ENCODE results near the gene KCNK5.

Gene KCNK5

DNA sequence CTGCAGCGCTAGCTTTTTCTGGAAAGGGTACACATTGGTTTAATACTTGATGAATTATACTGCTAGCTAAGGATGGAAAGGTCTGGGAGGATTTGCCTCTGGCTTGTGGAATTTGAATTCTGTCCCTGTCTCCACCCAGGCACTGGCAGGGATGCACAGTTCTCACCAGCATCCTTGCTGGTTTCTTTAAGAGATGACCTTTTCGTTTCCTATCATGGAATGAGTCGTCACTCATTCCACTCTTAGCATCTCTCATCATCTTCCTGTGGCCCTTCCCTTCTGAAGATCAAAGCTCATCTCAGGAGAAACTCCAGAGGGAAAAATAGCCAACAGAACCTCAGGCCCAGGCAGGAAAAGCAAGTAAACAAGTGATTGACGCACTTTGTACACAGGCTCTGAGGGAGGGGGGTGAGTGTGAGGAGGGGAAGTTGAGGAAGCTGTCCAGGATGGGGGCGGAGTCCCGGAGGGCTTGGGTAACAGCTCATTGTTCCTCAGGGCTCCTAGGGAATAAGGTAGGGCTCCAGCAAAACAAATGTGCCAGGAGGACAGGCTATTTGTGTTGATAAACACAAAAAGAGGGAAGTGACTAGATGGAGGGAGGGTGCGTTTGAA is 88.6 kb downstream of the KCNK5 start:
- Histone ChIP-seq H3K36me3 (ENCODE audit: control insufficient read depth, insufficient read depth, low read length) (no peaks in the 10 kb centered on the region), H3K27ac (ENCODE audit: insufficient read depth, low read depth, low read length, poor library complexity, severe bottlenecking) (no peak overlapping the region), H3K9me3 (ENCODE audit: control insufficient read depth, low read length) (no peaks in the 10 kb centered on the region), H3K4me1 (ENCODE audit: control insufficient read depth, insufficient read depth, low read length) (no peaks in the 10 kb centered on the region), H3K4me3 (ENCODE audit: insufficient read depth, low read depth, low read length) (no peak overlapping the region), H3K27me3 (ENCODE audit: control insufficient read depth, insufficient read depth, low read length, poor library complexity, severe bottlenecking) (no peaks in the 10 kb centered on the region)
- 85 to 86% methylated on average over 7 of the region's 7 CpGs for WGBS, 2 experiments

All from ectodermal cell (in vitro differentiated cells).